ENCODE data around the gene ACOT9.
"Not testable (repeated sequence)": the region's sequence is repeated elsewhere in the genome, so short reads cannot be mapped to it uniquely, and the experiment has no call there.

ACOT9 gene

DNA sequence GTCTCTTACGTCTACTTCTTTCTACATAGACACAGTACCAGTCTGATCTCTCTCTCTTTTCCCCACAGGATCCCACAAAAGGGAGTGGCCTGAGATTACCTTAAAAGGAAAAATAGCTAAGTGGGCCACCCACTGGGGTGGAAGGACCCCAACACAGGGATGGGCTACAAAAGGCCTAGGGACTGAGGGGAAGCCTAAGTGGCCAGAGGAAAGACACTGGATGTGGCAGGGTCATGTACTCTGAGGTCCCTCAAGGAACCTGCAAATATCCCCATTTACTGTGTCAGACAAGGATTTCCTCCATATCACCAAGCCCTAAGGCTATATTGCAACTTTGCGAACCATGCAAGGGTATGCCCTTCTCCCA is 82.3 kb downstream of the ACOT9 start:
- Histone ChIP-seq H3K4me1 (ENCODE audit: control insufficient read depth in 1 of 2, insufficient read depth in 2 of 2, low read length in 2 of 2) (no peaks in the 10 kb centered on the region), H3K4me3 (ENCODE audit: low read depth in 1 of 2, low read length in 2 of 2) (no peak overlapping the region), H3K27me3 (ENCODE audit: low read depth, low read length) (no peaks in the 10 kb centered on the region), H3K27ac (ENCODE audit: low read length) (no peak overlapping the region), H3K9me3 (ENCODE audit: control insufficient read depth in 1 of 2, low read length in 2 of 2) (no peaks in the 10 kb centered on the region), H3K36me3 (ENCODE audit: control insufficient read depth in 1 of 2, insufficient read depth in 2 of 2, low read length in 2 of 2) (no peaks in the 10 kb centered on the region)

DNA sequence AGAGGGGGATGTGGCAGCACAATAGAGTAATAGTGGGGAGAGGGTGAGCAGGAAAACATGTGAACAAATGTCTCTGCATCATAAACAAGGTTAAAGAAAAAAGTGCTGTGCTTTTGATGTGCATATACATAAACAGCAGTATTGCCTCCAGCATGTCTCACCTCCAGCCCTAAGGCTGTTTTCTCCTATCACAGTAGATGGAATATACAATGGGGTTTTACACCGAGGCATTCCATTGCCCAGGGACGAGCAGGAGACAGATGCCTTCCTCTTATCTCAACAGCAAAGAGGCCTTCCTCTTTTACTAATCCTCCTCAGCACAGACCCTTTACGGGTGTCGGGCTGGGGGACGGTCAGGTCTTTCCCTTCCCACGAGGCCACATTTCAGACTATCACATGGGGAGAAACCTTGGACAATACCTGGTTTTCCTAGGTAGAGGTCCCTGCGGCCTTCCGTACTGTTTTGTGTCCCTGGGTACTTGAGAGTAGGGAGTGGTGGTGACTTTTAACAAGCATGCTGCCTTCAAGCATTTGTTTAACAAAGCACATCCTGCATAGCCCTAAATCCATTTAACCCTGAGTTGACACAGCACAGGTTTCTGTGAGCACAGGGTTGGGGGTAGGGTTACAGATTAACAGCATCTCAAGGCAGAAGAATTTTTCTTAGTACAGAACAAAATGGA is 82.9 kb downstream of the ACOT9 start:
- not testable (repeated sequence) for H3K27me3 ChIP-seq (ENCODE audit: low read depth, low read length); H3K9me3 ChIP-seq (ENCODE audit: control insufficient read depth in 1 of 2, low read length in 2 of 2); H3K36me3 ChIP-seq (ENCODE audit: control insufficient read depth in 1 of 2, insufficient read depth in 2 of 2, low read length in 2 of 2); H3K27ac ChIP-seq (ENCODE audit: low read length); H3K4me3 ChIP-seq (ENCODE audit: low read depth in 1 of 2, low read length in 2 of 2); H3K4me1 ChIP-seq (ENCODE audit: control insufficient read depth in 1 of 2, insufficient read depth in 2 of 2, low read length in 2 of 2)

DNA sequence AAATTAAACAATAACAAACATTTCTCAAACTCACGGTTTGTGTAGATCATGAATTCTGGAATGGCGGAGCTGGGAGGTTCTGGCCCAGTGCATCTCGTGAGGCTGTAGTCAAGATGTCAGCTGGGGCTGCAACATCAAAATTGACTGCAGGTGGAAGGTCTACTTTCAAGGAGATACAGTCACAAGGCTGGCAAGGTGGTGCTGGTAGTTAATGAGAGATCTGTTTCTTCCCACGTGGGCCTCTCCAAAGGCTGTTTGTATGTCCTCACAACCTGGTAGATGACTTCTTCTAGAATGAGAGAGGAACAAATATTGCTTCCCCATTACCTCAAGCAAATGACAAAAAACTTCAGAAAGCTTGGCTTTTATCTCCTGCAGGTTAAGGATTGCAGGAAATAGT is 83.7 kb downstream of the ACOT9 start:
- no peaks in the 10 kb centered on the region for H3K36me3 ChIP-seq (ENCODE audit: control insufficient read depth in 1 of 2, insufficient read depth in 2 of 2, low read length in 2 of 2)
- no peaks in the 10 kb centered on the region for H3K27me3 ChIP-seq (ENCODE audit: low read depth, low read length)
- no peaks in the 10 kb centered on the region for H3K9me3 ChIP-seq (ENCODE audit: control insufficient read depth in 1 of 2, low read length in 2 of 2)
- H3K27ac ChIP-seq (ENCODE audit: low read length) = no peak overlapping the region
- H3K4me3 ChIP-seq (ENCODE audit: low read depth in 1 of 2, low read length in 2 of 2) = no peak overlapping the region
- H3K4me1 ChIP-seq (ENCODE audit: control insufficient read depth in 1 of 2, insufficient read depth in 2 of 2, low read length in 2 of 2) = no peaks in the 10 kb centered on the region

DNA sequence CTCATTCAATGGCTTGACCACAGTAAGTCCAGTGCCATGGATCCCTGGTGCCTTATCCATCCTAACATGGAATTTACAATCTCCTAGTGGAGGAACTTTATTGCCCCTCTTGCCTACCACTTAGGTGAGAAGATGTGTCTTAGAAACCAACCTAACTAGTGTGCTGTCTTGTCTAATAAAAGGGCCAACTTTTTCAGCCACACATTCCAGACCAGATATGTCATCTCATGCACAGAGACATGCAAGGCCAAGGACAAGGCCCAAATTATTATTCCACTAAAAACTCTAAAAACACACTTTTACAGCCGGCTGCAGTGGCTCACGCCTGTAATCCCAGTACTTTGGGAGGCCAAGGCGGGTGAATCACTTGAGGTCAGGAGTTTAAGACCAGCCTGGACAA is 86.4 kb downstream of the ACOT9 start:
- no peaks in the 10 kb centered on the region for H3K36me3 ChIP-seq (ENCODE audit: control insufficient read depth in 1 of 2, insufficient read depth in 2 of 2, low read length in 2 of 2)
- no peaks in the 10 kb centered on the region for H3K9me3 ChIP-seq (ENCODE audit: control insufficient read depth in 1 of 2, low read length in 2 of 2)
- H3K27ac ChIP-seq (ENCODE audit: low read length) = no peak overlapping the region
- H3K4me1 ChIP-seq (ENCODE audit: control insufficient read depth in 1 of 2, insufficient read depth in 2 of 2, low read length in 2 of 2) = no peaks in the 10 kb centered on the region
- no peak overlapping the region for H3K4me3 ChIP-seq (ENCODE audit: low read depth in 1 of 2, low read length in 2 of 2)
- H3K27me3 ChIP-seq (ENCODE audit: low read depth, low read length) = no peaks in the 10 kb centered on the region

DNA sequence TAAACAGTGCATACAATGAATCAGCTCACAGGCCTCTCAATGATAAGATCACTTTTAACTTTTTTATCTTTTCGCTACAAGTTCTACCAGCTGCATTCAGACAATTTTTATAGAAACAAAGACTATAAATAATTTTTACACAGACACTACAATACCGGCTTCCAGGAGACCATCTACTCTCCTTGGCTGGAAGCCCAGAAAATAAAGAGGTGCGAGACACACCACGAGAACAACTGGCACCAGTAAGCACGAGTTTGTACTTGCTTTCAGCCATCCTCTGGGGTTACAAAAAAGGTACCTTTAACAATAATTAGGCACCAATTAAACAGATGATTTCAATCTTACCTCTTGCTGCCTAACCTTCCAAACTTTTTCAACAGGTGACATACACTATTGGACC is 87.0 kb downstream of the ACOT9 start:
- no peaks in the 10 kb centered on the region for H3K27me3 ChIP-seq (ENCODE audit: low read depth, low read length)
- no peaks in the 10 kb centered on the region for H3K9me3 ChIP-seq (ENCODE audit: control insufficient read depth in 1 of 2, low read length in 2 of 2)
- no peaks in the 10 kb centered on the region for H3K36me3 ChIP-seq (ENCODE audit: control insufficient read depth in 1 of 2, insufficient read depth in 2 of 2, low read length in 2 of 2)
- H3K4me3 ChIP-seq (ENCODE audit: low read depth in 1 of 2, low read length in 2 of 2) = no peak overlapping the region
- no peak overlapping the region for H3K27ac ChIP-seq (ENCODE audit: low read length)
- H3K4me1 ChIP-seq (ENCODE audit: control insufficient read depth in 1 of 2, insufficient read depth in 2 of 2, low read length in 2 of 2) = no peaks in the 10 kb centered on the region

Measured in muscle layer of duodenum (tissue), 2 donors.